CD4-positive, alpha-beta T cell treated with Interleukin-21 for 1 hour (primary cell): ENCODE results near the gene ZNF205.

Experiments
- DNase-seq: peaks from one replicate; pipeline ENCODE4 v3.0.0-alpha.2; 2020

ZNF205 gene

DNA sequence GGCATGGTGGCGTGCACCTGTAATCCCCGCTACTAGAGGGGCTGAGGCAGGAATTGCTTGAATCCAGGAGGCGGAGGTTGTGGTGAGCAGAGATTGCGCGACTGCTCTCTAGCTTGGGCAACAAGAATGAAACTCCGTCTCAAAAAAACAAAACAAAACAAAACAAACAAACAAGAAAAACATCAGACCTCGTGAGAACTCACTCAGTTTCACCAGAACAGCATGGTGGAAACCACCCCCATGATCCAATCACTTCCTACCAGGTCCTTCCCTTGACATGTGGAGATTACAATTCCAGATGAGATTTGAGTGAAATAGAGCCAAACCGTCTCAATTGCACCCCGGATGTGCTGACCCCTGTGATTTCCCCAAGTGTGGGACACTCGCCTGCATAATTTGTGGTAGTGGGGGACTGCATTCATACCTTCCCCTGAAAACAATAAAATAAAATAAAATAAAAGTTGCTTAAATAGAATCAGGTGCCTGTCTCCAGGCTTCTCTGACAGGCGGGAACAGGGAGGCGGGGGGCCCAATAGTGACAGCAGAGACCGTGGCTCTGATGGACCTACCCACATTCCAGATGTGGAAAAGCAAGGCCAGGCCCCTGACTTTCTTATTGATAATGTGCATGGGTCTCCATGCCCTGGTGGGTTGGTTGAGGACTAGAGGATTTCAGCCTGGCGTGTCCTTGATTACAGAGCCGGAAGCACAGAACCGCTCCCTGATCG, 26.4 kb upstream of the ZNF205 start:
- no peak for DNase-seq

DNA sequence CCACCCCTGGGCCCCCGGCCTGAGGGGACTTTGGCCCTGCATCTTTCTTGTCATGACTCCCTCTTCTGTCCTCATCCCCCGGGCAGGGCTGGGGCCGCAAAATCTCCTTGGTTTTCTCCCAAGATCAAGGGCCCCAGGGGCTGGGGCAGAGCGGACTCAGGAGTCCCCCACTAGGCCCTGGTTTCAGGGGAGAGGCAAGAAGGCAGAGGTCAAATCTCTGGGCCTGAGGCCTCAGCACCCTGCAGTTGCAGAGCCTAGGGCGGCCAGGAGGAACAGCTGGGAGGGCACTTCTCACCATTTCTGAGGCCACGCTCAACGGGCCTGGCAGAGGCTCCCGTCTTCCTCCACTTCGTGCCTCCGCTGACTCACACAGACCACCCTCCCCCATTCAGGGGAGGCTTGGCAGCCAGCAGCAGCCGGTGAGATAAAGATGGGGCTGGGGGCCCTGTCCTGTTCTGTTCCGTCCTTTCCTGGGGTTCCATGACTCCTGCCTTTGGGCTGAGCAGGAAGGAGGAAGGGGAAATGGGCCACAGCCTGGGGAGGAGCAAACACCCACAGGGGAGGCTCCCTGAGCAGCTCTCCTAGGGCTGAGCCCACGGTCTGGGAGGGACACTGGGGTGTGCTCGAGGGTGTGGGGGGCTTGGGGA, 25.7 kb upstream of the ZNF205 start:
- no peak for DNase-seq

DNA sequence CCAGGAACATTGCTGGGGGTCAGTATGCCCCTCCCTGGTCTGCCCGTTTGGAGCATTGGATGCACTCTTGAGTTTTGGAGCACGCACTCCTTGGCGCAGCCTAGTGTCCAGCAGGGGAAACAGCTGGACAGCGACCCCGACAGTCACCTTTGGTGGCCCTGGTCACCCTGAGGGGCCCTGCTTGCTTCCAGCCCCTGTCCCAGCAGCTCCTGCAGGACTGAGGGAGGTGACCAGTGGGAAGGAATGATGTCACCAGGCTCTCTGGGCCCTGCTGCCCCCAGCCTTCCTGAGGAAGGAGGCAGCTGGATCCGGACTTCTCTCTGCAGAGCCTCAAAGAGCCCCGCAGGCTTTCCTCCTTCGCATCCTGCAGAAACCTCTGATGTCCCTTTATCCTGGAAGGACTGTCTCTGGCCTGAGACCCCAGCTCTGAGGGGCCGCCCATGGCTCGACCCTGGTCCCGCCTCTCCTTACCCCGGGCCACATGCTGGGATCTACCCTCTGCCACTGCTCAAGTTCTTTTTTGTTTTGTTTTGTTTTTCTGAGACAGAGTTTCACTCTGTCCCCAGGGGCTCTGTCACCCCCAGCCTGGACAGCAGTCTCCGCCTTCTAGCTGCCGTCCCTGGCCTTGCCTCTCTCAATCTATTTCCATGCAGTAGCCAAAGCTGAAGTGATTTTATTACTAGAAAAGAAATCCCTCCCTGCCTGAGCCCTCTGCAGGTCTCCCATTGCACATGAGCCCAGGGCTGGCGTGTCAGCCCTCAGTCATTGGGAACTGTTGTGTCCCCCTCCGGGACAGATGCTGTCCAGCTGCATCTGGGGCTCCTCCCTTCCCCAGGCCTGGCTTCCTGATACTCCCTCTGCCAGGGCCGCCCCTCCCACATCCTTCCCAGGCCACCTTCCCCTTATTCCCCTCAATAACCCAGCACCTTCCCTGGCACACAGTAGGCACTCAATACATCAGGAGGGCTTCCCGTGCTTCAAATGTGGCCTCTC, 24.8 kb upstream of the ZNF205 start:
- no peak for DNase-seq

DNA sequence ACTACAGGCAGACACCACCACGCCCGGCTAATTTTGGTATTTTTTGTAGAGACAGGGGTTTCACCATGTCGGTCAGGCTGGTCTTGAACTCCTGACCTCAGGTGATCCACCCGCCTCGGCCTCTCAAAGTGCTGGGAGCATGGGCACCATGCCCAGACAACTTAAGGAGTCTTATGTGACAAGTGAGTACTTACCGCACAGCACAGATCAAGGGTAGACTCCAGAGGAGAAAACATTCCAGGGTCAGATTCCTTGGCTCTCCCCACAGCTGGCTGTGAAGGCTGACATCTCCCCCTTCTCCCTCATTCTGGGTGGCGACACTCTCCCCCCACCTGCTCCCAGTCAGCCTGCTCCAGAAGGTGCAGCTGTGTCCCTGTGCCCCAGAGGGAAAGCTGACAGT, 23.9 kb upstream of the ZNF205 start:
- DNase-seq = no peak

DNA sequence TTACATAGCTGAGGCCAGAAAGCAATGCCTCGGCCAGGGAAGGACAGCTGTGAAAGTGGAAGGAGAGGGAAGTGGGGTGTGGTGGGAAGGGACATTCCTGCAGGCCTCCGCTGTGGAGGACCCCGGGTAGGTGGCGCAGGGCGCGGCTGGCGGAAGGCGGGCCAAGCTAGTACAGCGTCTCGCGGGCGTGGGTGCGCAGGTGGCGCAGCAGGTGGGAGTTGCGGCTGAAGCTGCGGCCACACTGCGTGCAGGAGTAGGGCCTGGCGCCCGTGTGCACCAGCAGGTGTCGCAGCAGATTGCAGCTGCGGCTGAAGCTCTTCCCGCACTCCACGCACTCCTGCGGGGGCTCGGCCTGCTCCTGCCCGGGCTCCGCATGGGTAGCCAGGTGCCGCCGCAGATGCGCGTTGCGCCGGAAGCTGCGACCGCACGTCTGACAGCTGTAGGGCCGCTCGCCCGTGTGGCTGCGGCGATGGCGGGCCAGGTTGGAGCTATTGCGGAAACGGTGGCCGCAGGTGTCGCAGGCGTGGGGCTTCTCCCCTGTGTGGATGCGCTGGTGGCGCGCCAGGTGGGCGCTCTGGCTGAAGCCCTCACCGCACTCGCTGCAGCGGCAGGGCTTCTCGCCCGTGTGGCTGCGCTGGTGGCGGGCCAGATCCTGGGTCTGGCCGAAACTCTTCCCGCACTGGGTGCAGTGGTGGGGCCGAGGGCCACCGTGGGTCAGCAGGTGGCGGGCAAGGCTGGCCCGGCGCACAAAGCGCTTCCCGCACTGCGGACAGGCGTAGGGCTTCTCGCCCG, 23.3 kb upstream of the ZNF205 start:
- DNase-seq = no peak

DNA sequence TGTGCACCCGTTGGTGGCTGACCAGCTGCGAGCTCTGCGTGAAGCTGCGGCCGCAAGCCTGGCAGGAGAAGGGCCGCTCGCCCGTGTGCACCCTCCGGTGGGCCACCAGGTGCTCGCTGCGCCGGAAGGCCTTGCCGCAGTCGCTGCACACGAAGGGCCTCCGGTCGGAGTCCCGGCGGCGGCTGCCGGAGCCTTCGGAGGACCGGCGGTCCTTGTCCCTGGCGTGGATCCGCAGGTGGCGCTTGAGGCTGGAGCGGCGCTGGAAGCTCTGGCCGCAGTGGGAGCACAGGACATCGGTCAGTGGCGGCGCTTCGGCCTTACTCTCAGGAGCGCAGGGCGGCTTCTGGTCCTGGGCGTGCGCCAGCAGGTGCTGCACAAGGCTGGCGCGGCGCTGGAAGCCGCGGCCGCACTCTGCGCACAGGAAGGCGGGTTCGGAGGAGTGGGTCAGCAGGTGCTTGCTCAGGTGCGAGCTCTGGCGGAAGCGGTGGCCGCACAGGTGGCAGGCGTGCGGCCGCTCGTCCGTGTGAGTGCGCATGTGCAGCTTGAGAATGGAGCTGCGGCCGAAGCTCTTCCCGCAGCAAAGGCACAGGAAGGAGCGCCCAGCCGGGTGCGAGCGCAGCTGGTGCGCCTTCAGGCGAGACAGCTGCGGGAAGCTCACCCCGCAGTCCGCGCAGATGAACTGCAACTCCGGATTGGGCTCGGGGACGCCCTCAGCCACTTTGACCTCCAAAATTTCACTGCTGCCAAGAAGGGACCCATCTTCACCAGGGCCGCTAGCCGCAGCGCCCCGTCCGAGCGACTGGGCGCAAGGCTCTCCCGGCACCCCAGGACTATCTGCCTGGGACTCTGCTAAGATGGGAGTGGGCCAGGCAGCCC, 22.4 kb upstream of the ZNF205 start:
- no peak for DNase-seq

DNA sequence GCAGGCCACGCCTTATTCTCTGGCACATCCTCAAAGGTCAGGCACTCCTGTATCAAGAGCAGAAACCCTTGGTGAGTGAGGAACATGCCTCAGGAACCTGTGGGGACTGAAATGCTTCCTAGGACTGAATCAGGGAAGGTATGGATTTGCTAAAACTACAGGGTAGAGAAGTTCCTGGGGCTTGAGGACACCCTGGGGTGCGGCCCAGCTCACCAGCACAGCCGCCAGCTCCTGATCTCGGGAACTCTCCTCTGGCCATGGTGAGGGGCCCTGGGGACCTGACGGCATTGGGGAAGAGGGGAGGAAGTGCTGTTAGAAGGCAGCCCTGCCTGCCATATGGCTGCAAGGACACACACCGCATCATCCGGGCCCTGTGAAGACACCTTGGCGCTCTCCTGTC, 20.8 kb upstream of the ZNF205 start:
- DNase-seq = no peak

DNA sequence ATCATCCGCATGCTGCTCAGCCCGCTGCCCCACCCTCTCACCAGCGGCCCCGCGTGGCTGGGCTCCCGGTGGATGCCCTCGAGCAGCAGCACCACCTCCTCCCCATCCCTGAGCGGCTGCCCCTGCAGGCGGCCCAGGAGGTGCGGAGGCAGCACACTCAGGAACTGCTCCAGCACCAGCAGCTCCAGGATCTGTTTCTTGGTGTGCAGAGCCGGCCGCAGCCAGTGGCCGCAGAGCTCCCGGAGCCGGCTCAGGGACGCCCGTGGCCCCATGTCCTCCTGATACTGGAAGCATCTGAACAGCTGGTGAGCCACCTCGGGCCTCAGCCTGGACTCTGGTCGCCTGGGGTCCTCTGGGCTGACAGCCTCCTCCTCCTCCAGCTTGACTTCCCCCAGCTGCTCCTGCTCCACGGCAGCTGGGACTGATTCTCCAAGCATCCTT, 19.9 kb upstream of the ZNF205 start:
- no peak for DNase-seq

DNA sequence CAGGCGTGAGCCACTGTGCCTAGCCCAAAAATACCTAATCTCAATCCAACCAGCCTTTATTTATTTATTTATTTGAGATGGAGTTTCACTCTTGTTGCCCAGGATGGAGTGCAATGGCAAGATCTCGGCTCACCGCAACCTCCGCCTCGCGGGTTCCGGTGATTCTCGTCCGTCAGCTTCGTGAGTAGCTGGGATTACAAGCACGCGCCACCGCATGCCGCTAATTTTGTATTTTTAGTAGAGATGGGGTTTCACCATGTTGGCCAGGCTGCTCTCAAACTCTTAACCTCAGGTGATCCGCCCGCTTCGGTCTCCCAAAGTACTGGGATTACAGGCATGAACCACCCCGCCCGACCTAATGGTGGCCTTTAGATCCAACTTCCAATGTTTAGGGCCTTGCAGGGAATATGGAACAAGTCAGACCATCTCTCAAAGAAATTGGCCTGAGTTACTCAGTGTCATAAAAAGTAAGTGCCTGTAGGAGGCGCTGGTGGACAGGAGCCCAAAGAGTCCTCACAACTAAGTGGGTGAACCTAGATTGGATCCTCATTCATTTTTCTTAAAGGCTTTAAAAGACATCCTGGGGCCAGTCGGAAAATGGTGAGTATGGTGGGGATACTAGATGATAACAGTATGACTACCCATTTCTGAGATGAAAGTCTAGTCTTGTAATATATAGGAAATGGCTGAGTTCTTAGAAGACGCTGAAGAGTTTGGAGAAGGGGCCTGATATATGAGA, 17.9 kb upstream of the ZNF205 start:
- DNase-seq = peak; percentile 79

DNA sequence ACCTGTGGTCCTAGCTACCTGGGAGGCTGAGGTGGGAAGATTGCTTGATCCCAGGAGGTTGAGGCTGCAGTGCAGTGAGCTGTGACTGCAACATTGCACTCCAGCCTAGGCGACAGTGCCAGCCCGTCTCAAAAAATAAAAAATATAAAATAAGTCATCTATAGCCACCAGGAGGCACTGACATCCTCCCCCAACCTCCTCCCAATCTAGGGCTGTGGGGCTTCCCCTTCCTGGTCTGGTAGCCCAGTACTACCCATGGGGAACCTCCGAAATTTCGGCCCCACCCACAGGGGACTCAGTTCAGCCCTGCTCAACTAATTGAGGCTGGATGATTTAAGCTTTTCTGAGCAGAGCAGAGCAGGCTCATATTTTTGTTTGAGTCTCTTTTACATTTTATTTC, 16.5 kb upstream of the ZNF205 start:
- peak; percentile 84 for DNase-seq

DNA sequence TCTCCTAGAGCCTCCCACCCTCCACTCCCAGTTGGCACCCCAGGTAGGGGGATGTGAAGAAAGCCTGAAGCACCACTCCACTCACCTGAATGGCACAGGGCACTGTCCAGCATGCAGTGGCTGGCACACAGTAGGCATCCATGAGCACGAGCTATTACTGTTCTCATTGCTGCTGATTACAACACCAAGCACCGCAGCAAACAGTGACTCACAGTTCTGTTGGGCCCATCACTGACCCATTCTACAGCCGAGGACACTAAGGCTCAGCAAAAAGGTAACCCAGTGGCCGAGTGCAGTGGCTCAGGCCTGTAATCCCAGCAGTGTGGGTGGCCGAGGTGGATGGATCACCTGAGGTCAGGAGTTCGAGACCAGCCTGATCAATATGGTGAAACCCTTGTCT, 16.0 kb upstream of the ZNF205 start:
- DNase-seq = no peak

DNA sequence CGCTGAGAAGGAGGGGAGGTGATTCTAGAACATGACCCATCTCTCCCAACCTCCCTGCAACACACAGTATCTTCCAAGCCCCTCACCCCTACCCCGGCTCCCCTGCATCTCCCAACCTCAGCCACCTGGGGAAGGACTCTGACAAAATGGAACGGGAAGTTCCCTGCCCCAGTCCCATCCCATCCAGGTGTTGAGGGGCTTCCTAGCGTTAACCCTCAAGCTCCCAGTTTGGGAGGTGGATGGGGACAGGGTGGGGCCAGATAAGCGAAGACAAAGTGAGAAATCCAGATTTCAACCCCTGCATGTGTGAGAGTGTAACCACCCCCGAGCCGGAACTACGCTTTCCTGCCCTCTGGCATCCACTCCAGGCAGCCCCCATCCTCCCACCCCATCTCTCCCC, 15.1 kb upstream of the ZNF205 start:
- DNase-seq = no peak

DNA sequence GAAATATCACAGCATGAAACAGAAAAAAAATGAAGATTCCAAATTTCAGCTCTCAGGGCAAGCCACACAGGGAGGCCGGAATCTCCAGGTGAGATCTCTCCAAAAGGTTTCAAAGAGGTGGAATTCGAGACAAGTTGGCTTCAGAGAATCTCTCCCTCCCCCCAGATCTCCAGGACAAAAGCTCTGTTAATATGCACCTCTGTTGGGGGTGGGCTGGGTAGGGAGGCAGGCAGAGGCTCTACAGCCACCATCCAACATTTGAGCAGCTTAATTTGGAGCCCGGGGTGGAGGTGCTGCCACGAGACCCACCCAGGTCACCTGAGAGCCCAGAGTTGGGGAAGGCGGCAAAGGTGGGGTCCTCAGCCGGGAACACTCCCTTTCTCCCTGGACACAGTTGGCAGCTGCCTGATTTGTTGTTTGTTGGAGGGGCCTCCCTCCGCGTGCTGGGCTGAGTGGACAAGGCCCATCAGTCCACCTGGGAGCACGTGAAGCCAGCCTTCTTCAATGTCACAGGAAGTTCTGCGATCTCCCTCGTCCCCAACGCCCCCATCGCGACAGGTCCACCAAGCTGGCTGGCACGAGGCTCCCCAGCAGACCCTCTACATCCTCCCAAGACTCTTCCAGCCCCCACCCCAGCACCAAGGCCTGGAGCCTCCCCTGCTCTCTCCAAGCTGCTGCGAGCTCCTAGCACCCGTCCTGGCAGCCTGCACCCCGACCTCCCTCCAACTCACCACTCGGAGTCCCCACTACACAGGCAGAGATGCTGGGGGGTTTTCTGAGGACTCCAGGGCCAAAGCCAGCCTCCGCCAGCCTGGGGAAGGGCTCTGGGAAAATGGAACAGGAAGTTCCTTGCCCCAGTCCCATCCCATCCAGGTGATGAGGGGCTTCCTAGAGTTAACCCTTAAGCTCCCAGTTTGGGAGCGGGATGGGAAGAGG, 13.7 kb upstream of the ZNF205 start, which contains the start of gene ZSCAN10:
TSS of gene ZSCAN10 (minus strand) at position 836 of the 936 bp plus-strand sequence. CDS start 6,357 bp downstream, outside the sequence.
- DNase-seq = no peak

DNA sequence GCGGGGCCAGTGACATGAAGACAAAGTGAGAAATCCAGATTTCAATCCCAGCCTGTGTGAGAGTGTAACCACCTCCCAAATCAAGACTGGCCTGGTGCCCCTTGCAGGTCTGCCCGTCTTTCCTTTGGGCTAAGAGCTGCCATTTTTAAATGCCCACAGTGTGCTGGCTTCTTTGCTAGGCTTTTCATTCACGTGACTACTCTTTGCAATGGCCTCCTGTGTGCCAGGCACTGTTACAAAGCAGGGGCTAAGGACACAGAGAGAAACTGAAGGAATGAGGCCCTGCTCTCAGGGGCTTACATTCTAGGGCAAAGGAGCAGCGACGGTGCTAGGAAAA, 13.0 kb upstream of the ZNF205 start:
- no peak for DNase-seq

DNA sequence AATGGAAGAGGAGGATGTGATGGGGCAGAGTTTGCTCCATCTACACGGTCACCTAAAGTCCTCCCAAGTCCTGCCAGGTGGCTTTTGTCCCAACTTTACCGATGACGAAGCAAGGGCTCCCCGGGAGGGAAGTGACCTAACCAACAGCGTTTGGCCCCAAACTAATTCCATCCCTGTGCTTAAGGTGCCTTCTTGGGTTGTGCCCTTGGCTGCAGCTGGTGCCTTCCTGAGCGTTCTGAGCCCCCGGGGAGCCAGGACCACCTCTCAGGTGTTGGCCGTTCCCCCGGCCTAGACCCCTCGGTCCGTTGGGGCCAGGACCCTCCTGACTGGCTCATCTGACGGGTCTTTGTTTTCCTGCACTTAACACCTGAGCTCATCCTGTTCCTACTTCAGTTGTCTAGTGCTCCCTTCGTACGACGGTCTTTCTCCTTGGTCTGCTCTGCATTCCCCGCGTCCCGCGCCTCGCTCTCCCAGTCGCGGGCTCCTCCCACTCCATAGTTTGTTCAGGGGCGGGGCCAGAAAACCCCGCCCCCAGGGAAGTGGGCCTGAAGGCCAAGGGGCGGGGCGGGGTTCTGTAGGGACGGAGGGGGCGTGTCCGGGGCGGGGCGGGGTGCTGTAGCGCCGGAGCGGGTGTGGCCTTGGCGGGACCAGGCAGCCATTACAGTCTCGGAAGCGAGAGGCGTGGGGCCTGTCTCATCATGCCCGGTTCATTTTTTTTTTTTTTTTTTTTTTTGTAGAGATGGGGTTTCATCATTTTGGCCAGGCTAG, 12.5 kb upstream of the ZNF205 start:
- peak; percentile 93 for DNase-seq

DNA sequence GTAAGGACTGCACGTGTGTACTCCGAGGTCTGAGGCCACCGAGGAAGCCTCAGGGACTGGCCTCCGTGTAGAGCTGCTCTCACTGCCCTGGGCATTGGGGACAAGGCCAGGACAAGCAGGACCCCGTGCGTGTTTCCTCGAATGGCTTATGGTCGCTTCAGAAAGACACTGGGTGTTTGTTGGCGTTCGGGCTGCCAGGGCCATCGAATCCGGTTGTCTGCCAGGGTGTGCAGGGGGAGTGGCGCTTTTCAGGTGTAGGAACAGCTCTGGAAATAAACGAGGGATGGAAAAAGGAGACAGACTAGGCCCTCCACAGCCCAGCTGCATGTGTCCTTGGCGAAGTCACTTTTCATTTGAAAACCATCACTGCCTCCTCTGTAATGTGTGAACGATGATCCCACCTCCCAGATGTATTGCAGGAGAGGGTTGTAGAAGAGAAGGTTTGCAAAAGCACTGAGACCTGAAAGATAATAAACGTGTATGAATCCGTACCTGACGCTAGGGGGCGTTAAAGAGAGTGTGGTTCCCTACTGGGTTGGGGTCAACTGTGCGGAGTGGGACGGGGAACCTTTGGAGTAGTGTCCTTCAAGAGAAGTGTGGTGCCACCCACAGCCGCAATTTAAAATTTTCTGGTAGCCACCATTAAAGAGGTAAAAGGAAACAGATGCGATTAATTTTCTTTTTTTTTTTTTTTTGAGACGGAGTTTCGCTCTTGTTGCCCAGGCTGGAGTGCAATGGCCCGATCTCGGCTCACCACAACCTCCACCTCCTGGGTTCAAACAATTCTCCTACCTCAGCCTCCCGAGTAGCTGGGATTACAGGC, 11.2 kb upstream of the ZNF205 start:
- DNase-seq = peak; percentile 75

DNA sequence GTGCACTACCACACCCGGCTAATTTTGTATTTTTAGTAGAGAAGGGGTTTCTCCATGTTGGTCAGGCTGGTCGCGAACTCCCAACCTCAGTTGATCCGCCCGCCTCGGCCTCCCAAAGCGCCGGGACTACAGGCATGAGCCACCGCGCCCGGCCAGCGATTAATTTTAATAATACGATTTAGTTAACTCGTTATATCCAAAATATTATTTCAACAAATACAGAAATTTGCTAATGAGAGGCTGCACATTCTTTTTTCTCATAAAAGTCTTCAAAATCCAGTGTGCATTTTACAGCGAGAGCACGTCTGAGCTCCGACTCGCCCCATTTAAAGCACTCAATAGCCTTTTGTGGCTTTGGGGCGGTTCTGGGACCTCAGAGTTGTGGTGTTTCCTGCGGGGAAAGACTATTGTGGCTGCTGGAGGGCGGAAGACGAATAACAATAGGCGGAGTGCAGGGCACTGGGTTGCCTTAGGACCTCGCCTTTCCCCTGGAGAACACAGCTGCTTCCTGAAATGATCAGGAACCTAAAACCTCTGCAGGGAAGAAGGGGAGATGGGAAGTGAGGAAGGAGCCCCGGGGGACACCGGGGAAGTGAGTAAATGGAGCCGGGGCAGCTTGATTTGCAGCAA, 10.4 kb upstream of the ZNF205 start:
- peak; percentile 53 for DNase-seq
